HG02884 (cell line): ENCODE measurements around the gene GLDC.
"Not testable (repeated sequence)": the region's sequence is repeated elsewhere in the genome, so short reads cannot be mapped to it uniquely, and the experiment has no call there.

ENCODE experiments used
- ATAC-seq: cut with Tn5 transposase; IDR thresholded peaks from one replicate; pipeline ENCODE4 v1.9.1; 2021; ENCODE audit warnings: mild to moderate bottlenecking, moderate library complexity; ENCODE audit not compliant: unreplicated experiment

GLDC gene

GRCh38 chr9:6645355-6646292, at the start of gene GLDC:
Gene GLDC, minus strand, starts transcription at chr9:6645729. Its CDS starts 230 bp downstream, at chr9:6645499.
- peak; percentile 88 for ATAC-seq

DNA sequence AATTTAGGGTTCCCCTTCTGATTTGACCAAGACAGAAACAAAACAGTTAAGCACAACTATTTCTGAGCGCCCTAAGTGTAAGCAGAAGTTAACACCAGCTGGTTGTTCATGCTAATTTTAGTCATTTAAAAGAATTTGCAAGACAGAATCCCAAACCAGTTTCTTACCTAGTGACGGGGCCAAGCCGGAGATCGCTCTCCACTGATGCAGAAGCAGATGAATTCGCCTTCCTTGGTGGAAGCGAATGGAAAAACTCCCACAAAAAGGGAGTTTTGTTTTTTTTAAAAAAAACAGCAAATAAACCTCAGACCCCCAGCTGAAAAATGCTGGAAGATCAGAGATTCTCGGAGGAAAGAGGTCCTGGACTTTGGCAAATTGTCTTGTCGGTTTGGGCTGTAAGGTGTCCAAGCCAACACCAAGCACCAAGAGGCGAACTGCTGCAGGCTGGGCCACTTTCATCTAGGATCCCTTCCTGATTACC, 47.4 kb upstream of the GLDC start:
- ATAC-seq: no peak

DNA sequence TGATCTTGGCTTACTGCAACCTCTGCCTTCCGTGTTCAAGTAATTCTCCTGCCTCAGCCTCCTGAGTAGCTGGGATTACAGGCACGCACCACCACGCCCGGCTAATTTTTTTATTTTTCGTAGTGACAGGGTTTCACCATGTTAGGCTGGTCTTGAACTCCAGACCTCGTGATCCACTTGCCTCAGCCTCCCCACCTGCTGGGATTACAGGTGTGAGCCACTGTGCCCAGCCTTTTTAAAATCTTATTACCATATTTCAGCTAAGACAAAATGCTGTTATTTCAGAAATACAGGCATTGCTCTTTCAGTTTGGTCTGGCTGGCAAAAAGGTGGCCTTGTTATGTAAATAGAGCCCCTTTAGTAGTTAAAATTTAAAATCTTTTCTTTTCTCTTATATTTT, 46.9 kb upstream of the GLDC start:
- ATAC-seq: no peak

DNA sequence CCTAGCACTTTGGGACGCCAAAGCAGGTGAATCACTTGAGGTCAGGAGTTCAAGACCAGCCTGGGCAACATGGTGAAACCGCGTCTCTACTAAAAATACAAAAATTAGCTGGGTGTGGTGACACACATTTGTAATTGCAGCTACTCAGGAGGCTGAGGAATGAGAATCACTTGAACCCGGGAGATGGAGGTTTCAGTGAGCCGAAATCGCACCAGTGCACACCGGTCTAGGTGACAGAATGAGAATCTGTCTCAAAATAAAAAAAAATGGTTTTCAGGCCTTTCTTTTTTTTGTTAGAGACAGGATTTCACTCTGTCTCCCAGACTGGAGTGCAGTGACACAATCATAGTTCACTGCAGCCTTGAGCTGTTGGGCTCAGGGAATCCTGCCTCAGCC, 45.1 kb upstream of the GLDC start:
- not testable (repeated sequence) for ATAC-seq

GRCh38 chr9:6689893-6690674, 44.6 kb upstream of the GLDC start:
- no peak for ATAC-seq

GRCh38 chr9:6687180-6687579, 41.7 kb upstream of the GLDC start:
- ATAC-seq: no peak

DNA sequence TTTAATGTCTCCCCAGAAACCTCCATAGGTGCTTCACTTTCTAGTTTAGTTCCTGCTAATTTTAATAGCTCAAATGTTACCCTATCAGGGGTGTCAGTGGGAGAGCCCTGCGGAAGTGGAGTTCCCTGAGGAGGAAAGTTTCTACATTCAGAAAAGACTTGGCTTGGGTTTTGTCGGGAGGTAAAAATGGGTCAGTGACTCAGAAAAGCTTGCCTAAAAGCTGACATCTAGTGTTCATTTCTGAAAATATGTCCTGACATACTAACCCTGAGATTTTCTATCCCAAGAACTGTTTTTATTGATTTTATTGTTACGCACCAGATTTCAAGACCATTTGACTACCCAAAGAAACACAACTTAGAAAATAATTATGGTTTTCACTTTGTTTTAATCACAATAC, 40.9 kb upstream of the GLDC start:
- ATAC-seq: no peak

- no peak for ATAC-seq
Observed at GRCh38 chr9:6681957-6682501, 36.5 kb upstream of the GLDC start.

GRCh38 chr9:6681147-6681956, 35.8 kb upstream of the GLDC start:
- peak; percentile 60 for ATAC-seq

GRCh38 chr9:6680797-6681146, 35.2 kb upstream of the GLDC start:
- ATAC-seq: peak; percentile 25

DNA sequence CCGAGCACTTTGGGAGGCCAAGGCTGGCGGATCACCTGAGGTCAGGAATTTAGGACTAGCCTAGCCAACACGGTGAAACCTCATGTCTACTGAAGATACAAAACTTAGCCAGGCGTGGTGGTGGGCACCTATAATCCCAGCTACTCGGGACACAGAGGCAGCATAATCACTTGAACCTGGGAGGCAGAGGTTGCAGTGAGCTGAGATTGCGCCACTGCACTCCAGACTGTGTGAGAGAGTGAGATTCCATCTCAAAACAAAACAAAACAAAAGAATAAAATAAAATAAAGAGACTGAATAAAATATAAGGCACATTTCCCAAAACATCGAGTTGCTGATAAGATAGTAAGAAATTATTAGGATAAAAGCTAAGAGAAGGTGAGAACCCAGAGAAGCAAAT, 32.3 kb upstream of the GLDC start:
- ATAC-seq: no peak

- no peak for ATAC-seq
Observed at GRCh38 chr9:6676254-6676921, 30.9 kb upstream of the GLDC start.

DNA sequence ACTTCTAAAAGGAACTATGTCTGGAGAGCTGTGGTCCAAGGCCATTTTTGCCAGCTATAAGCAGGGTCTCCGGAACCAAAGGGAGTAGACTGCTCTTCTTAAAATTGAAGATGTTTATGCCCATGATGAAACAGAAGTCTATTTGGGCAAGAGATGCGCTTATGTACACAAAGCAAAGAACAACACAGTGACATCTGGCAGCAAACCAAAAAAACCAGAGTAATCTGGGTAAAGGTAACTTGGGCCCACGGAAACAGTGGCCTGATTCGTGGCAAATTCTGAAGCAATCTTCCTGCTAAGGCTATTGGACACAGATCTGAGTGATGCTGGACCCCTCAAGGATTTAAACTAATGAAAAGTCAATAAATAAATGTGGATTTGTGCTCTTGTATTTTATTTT, 29.7 kb upstream of the GLDC start:
- no peak for ATAC-seq

DNA sequence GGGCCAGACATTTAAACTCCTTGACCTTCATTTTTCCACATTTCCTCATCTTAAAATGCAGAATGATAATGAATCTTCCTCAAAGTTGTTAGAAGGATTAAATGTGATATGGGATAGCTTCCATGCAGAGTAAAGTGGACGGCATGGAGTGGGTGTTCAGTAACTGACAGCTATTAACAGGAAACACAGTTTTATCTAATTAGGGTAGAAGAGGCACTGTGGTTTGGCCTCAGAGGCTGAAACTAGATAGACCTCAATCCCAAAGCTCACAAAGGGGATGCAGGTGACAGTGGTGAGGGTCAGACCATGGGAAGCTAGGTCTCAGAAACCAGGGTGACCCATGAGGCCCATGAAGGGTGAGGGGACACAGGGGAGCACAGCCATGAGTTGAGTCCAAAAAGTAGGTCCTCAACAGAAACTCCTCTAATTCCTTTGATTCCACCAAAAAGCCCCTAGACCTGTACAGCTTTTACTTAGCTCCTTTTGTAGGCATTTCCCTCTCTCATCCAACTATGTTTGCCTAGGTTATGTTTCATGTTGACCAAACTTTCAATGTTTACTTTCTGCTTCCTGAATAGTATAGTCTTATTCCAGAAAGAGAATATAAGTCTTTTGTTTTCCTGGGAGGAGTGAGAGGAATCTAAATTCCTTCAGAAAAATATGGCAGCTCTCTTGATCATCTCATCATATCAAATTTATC, 27.9 kb upstream of the GLDC start:
- ATAC-seq: peak; percentile 60

GRCh38 chr9:6672118-6672517, 26.6 kb upstream of the GLDC start:
- no peak for ATAC-seq

DNA sequence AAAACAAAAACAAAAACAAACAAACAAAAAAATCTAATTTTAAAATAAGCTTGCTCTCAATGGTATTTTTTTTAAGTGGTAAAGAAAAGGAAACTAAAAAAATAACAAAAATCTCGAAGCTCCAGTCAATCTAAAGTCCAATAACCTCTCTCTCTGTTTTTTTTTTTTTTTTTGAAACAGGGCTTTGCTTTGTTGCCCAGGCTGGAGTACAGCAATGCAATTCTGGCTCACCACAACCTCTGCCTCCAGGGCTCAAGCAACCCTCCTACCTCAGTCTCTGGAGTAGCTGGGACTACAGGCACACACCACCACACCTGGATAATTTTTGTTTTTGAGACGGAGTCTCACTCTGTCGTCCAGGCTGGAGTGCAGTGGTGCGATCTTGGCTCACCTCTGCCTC, 25.9 kb upstream of the GLDC start:
- no peak for ATAC-seq

DNA sequence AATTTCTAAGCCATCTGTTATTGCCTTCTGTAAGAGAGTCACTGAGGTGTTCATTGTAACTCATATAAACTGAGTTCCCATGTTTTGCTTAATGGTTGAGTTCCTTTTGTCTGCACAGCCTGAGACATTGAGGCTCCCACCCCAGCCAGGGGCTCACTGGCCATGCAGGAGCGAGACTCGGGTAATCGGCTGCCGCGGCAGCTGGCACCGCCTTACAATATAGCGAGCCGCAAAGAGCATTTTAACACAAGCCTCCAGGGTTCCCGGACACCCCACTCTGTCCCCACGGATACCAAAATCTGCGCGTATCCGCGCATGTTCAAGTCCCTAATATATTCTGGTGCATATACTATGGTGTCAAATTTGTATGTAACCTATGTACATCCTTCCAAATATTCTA, 24.4 kb upstream of the GLDC start:
- no peak for ATAC-seq

GRCh38 chr9:6667633-6668280, 22.2 kb upstream of the GLDC start:
- no peak for ATAC-seq

- no peak for ATAC-seq
Observed at GRCh38 chr9:6667080-6667479, 21.6 kb upstream of the GLDC start.
